OCI-LY7 (cell line): ENCODE measurements around the gene EPN1. TPM values are rescaled to one million over a fixed set of nuclear protein-coding genes. Genes with fewer than 3 reads are reported as not detected.
A peak's percentile ranks its signal among the peaks of the same experiment; 100 is the strongest.

Experiments used
- BruUV-seq: library from RNA; stranded (reverse); fragments of 400-500 nt; replicated peaks from 2 replicates; lab custom pipeline; 2021; lab: Mats Ljungman, UMichigan
- CTCF ChIA-PET: fragments of 300-600 bp; sonication (Branson Sonifier 250); formaldehyde crosslinking; loops from one replicate; lab custom pipeline; 2022; ENCODE audit warnings: antibody characterized with exemption; ENCODE audit not compliant: unreplicated experiment; lab: Charles Lee
- POLR2A ChIA-PET: fragments of 300-600 bp; sonication (Branson Sonifier 250); formaldehyde crosslinking; loops from one replicate; lab custom pipeline; 2022; ENCODE audit warnings: antibody characterized with exemption; lab: Charles Lee
- DNase-seq: peaks from one replicate; pipeline ENCODE4 v3.0.0-alpha.2; 2015; ENCODE audit warnings: low spot score
- H2AFZ ChIP-seq: fragments of 200-600 bp; sonication (generic), shearing (Covaris generic); 2 replicates; pipeline ENCODE4 v1.6.1; 2014; ENCODE audit warnings: mild to moderate bottlenecking, antibody characterized with exemption, low read length, moderate library complexity
- H3K27ac ChIP-seq: fragments of 200-600 bp; sonication (generic); 2 replicates; pipeline ENCODE4 v1.5.1; 2014; ENCODE audit warnings: mixed run types, low read depth, mild to moderate bottlenecking, moderate library complexity, low read length, inconsistent platforms; ENCODE audit not compliant: poor library complexity, severe bottlenecking
- H3K36me3 ChIP-seq: fragments of 200-600 bp; sonication (generic); 2 replicates; pipeline ENCODE4 v1.6.1; 2014; ENCODE audit warnings: mild to moderate bottlenecking, antibody characterized with exemption, low read length, moderate library complexity, mixed read lengths; ENCODE audit not compliant: insufficient read depth
- H3K4me1 ChIP-seq: fragments of 200-600 bp; sonication (generic); 2 replicates; pipeline ENCODE4 v1.5.1; 2014; ENCODE audit warnings: mild to moderate bottlenecking, low read length; ENCODE audit not compliant: insufficient read depth, poor library complexity, severe bottlenecking
- H3K4me2 ChIP-seq: fragments of 200-600 bp; sonication (generic); 2 replicates; pipeline ENCODE4 v1.6.1; 2014; ENCODE audit warnings: mild to moderate bottlenecking, low read length
- H3K4me3 ChIP-seq: fragments of 200-600 bp; sonication (generic); 2 replicates; pipeline ENCODE4 v1.5.1; 2014; ENCODE audit warnings: mild to moderate bottlenecking, low read depth, low read length; ENCODE audit not compliant: poor library complexity, severe bottlenecking
- H3K79me2 ChIP-seq: fragments of 200-600 bp; sonication (generic); 2 replicates; pipeline ENCODE4 v1.6.1; 2016; ENCODE audit warnings: low read depth, mild to moderate bottlenecking, low read length, moderate library complexity, mixed read lengths; ENCODE audit not compliant: insufficient read depth
- H3K9me2 ChIP-seq: fragments of 200-600 bp; sonication (generic); 2 replicates; pipeline ENCODE4 v1.6.1; 2016; ENCODE audit warnings: mild to moderate bottlenecking, low read length, mixed read lengths; ENCODE audit not compliant: insufficient read depth
- H3K9me3 ChIP-seq: fragments of 200-600 bp; sonication (generic); 2 replicates; pipeline ENCODE4 v1.6.1; 2014; ENCODE audit warnings: mild to moderate bottlenecking, mixed run types, low read length, mixed read lengths
- H4K20me1 ChIP-seq: fragments of 200-600 bp; sonication (generic); 2 replicates; pipeline ENCODE4 v1.6.1; 2014; ENCODE audit warnings: mild to moderate bottlenecking, antibody characterized with exemption, low read length, moderate library complexity, mixed read lengths; ENCODE audit not compliant: insufficient read depth
- CTCF ChIP-seq: fragments of 200-600 bp; sonication (generic); conservative IDR thresholded peaks from 2 replicates; pipeline ENCODE4 v1.5.1; 2014; ENCODE audit warnings: mild to moderate bottlenecking, antibody characterized with exemption, low read length, moderate library complexity, mixed read lengths
- EZH2phosphoT487 ChIP-seq: fragments of 200-600 bp; sonication (generic); IDR thresholded peaks from 2 replicates; pipeline ENCODE4 v1.6.1; 2018; ENCODE audit warnings: low read depth, borderline replicate concordance, mild to moderate bottlenecking, mixed run types, antibody characterized with exemption, low read length, moderate library complexity, mixed read lengths
- intact Hi-C: fragments of 100-400 bp; cut with micrococcal nuclease; formaldehyde crosslinking; loops from one replicate; pipeline ENCODE4 v1.10.0; 2022; ENCODE audit not compliant: unreplicated experiment
- total RNA-seq, 2 experiments: library from RNA; depleted of rRNA in 1 of 2; stranded (reverse); fragments of >200 nt in 1 of 2; shearing (Covaris generic) in 1 of 2; gene quantifications; 2 replicates each; pipeline ENCODE4 v1.2.3, GENCODE V29; 2014 to 2022

EPN1 gene
- total RNA-seq, 2 experiments from 2014 or later: 40.5 to 120 TPM

GRCh38 chr19:55653651-55654322, 21.2 kb upstream of the EPN1 start:
- peak; percentile 98 for DNase-seq
- H3K79me2 ChIP-seq: peaks cover 40% of the 10 kb centered on the region
- H3K4me2 ChIP-seq: peak overlapping the region; percentile 67
- H3K27ac ChIP-seq: peak overlapping the region; percentile 90
- peak overlapping the region; percentile 87 for H3K4me3 ChIP-seq
- POLR2A ChIA-PET: interaction anchor here (0.6 to 1.1 kb wide), 6 partner anchors 8 to 176 kb away, joined by 3 to 4 read pairs (median 3); partner anchors contain the start of genes ZNF581 and ZNF784
- intact Hi-C loops: loop anchor here (2.0 kb wide), 1 partner anchor 25 kb away; no protein-coding TSS in a partner anchor
- TF ChIP-seq EZH2phosphoT487 (no peak), CTCF (peak; percentile 96)
- CTCF ChIA-PET: interaction anchor here (0.6 to 1.6 kb wide), 2 partner anchors 13 to 21 kb away, joined by 3 to 4 read pairs; partner anchors contain the start of gene ZNF580
- peaks cover 64% of the 10 kb centered on the region for H3K36me3 ChIP-seq
- no peaks in the 10 kb centered on the region for H3K9me3 ChIP-seq
- no peaks in the 10 kb centered on the region for H3K9me2 ChIP-seq
- H4K20me1 ChIP-seq: peaks cover 29% of the 10 kb centered on the region
- H2AFZ ChIP-seq: peak overlapping the region; percentile 20; the same call in 1 of the 2 replicates
- BruUV-seq: TSS peak; percentile 73
- H3K4me1 ChIP-seq: peaks cover 29% of the 10 kb centered on the region

- peak; percentile 100 for DNase-seq
- Histone ChIP-seq H3K36me3 (peaks cover 70% of the 10 kb centered on the region), H3K4me1 (peaks cover 29% of the 10 kb centered on the region), H3K9me3 (no peaks in the 10 kb centered on the region), H3K4me2 (peak overlapping the region; percentile 68), H4K20me1 (peaks cover 35% of the 10 kb centered on the region), H3K79me2 (peaks cover 43% of the 10 kb centered on the region), H3K9me2 (no peaks in the 10 kb centered on the region), H3K4me3 (peak overlapping the region; percentile 87), H3K27ac (peak overlapping the region; percentile 90), H2AFZ (peak overlapping the region; percentile 20; the same call in 1 of the 2 replicates)
- CTCF ChIA-PET: interaction anchor here (0.6 to 1.6 kb wide), 3 partner anchors 21 to 186 kb away, joined by 3 to 5 read pairs (median 3); no protein-coding TSS in a partner anchor
- no TSS peak for BruUV-seq
- intact Hi-C loops: loop anchor here (2.0 kb wide), 1 partner anchor 24 kb away; no protein-coding TSS in a partner anchor
- POLR2A ChIA-PET: interaction anchor here (0.6 to 1.1 kb wide), 6 partner anchors 9 to 176 kb away, joined by 3 to 4 read pairs (median 3); partner anchors contain the start of genes ZNF581 and ZNF784
- TF ChIP-seq EZH2phosphoT487: no peak
- TF ChIP-seq CTCF: no peak
Measured at GRCh38 chr19:55654323-55654867, 20.6 kb upstream of the EPN1 start.
